Activated CD8-positive, alpha-beta T cell treated with anti-CD3 and anti-CD28 coated beads for 36 hours (primary cell): ENCODE results near the gene EDN2. TPM values are rescaled to one million over a fixed set of nuclear protein-coding genes. Genes with fewer than 3 reads are reported as not detected.

ENCODE experiments used
- ATAC-seq: fragments of 200-7000 bp; cut with Tn5 transposase; one replicate; pipeline ENCODE4 v1.10.0; 2021; ENCODE audit warnings: mild to moderate bottlenecking, moderate library complexity
- CTCF ChIA-PET: fragments of 350-600 bp; sonication (Branson Sonifier 250); formaldehyde crosslinking; loops from one replicate; lab custom pipeline; 2021; ENCODE audit warnings: antibody characterized with exemption; lab: Charles Lee
- POLR2A ChIA-PET: fragments of 350-600 bp; sonication (Branson Sonifier 250); formaldehyde crosslinking; loops from one replicate; lab custom pipeline; 2021; ENCODE audit warnings: antibody characterized with exemption; lab: Charles Lee
- DNase-seq: peaks from one replicate; pipeline ENCODE4 v3.0.0-alpha.2; 2020
- H3K27ac Mint-ChIP-seq: one replicate; pipeline ENCODE4 v1.8.0; 2021; ENCODE audit warnings: mild to moderate bottlenecking, mixed read lengths
- H3K27me3 Mint-ChIP-seq: one replicate; pipeline ENCODE4 v1.8.0; 2021; ENCODE audit warnings: mixed read lengths
- H3K36me3 Mint-ChIP-seq: one replicate; pipeline ENCODE4 v1.8.0; 2021; ENCODE audit warnings: low read depth, mixed read lengths
- H3K4me1 Mint-ChIP-seq: one replicate; pipeline ENCODE4 v1.8.0; 2021; ENCODE audit warnings: low read depth, mixed read lengths
- H3K4me3 Mint-ChIP-seq: one replicate; pipeline ENCODE4 v1.8.0; 2021; ENCODE audit warnings: mild to moderate bottlenecking, moderate library complexity, mixed read lengths
- H3K9me3 Mint-ChIP-seq: one replicate; pipeline ENCODE4 v1.8.0; 2021; ENCODE audit warnings: mixed read lengths
- CTCF ChIP-seq: fragments of 200-600 bp; IDR thresholded peaks from one replicate; pipeline ENCODE4 v1.8.0; 2022; ENCODE audit warnings: antibody characterized with exemption, mild to moderate bottlenecking
- intact Hi-C: fragments of 100-400 bp; cut with micrococcal nuclease; formaldehyde crosslinking; loops from one replicate; pipeline ENCODE4 v1.10.0; 2022
- total RNA-seq, 2 experiments: library from RNA; stranded (reverse); gene quantifications; one replicate each; pipeline ENCODE4 v1.2.3, GENCODE V29; 2021

EDN2 gene
- total RNA-seq, 2 experiments from 2014 or later: not detected

GRCh38 chr1:41523071-41523470 lies 38.6 kb upstream of the EDN2 start:
- intact Hi-C loops: no loop called here
- DNase-seq: no peak
- no peak for ATAC-seq
- H3K4me3 Mint-ChIP-seq: no peak overlapping the region
- POLR2A ChIA-PET: no interaction called here
- peaks cover 29% of the 10 kb centered on the region for H3K36me3 Mint-ChIP-seq
- H3K4me1 Mint-ChIP-seq: no peaks in the 10 kb centered on the region
- H3K27ac Mint-ChIP-seq: no peak overlapping the region
- no peaks in the 10 kb centered on the region for H3K27me3 Mint-ChIP-seq
- TF ChIP-seq CTCF: no peak
- no peaks in the 10 kb centered on the region for H3K9me3 Mint-ChIP-seq
- CTCF ChIA-PET: interaction anchor here (1.9 kb wide), 1 partner anchor 9 kb away, joined by 8 read pairs; no protein-coding TSS in a partner anchor

GRCh38 chr1:41521766-41522165 lies 37.3 kb upstream of the EDN2 start:
- intact Hi-C loops: no loop called here
- CTCF ChIA-PET: no interaction called here

GRCh38 chr1:41520951-41521752 lies 36.7 kb upstream of the EDN2 start:
- no peaks in the 10 kb centered on the region for H3K9me3 Mint-ChIP-seq
- no peak overlapping the region for H3K27ac Mint-ChIP-seq
- H3K4me3 Mint-ChIP-seq: no peak overlapping the region
- no peak for TF ChIP-seq CTCF
- intact Hi-C loops: no loop called here
- ChIA-PET POLR2A (no interaction called here), CTCF (no interaction called here)
- peaks cover 4% of the 10 kb centered on the region for H3K4me1 Mint-ChIP-seq
- DNase-seq (no peak), ATAC-seq (no peak)
- H3K27me3 Mint-ChIP-seq: no peaks in the 10 kb centered on the region
- peaks cover 26% of the 10 kb centered on the region for H3K36me3 Mint-ChIP-seq

More at GRCh38 chr1:41521766-41522165, 37.3 kb upstream of the EDN2 start:
- Mint-ChIP-seq H3K4me1 (peaks cover 4% of the 10 kb centered on the region), H3K4me3 (no peak overlapping the region), H3K9me3 (no peaks in the 10 kb centered on the region), H3K36me3 (peaks cover 29% of the 10 kb centered on the region), H3K27me3 (no peaks in the 10 kb centered on the region), H3K27ac (no peak overlapping the region)
- TF ChIP-seq CTCF: no peak
- POLR2A ChIA-PET: no interaction called here
- DNase-seq (no peak), ATAC-seq (no peak)

- ATAC-seq (no peak), DNase-seq (no peak)
- no peaks in the 10 kb centered on the region for H3K27me3 Mint-ChIP-seq
- TF ChIP-seq CTCF: no peak
- peaks cover 4% of the 10 kb centered on the region for H3K4me1 Mint-ChIP-seq
- H3K9me3 Mint-ChIP-seq: no peaks in the 10 kb centered on the region
- ChIA-PET POLR2A (interaction anchor here (1.0 to 1.2 kb wide), 2 partner anchors 9 to 331 kb away, joined by 3 read pairs; no protein-coding TSS in a partner anchor), CTCF (interaction anchor here (1.0 kb wide), 1 partner anchor 12 kb away, joined by 3 read pairs; no protein-coding TSS in a partner anchor)
- H3K36me3 Mint-ChIP-seq: peaks cover 22% of the 10 kb centered on the region
- intact Hi-C loops: no loop called here
- H3K4me3 Mint-ChIP-seq: no peak overlapping the region
- H3K27ac Mint-ChIP-seq: no peak overlapping the region
These were observed 35.2 kb upstream of the EDN2 start for GRCh38 chr1:41519667-41520066.

- DNase-seq (no peak), ATAC-seq (no peak)
- intact Hi-C loops: no loop called here
- Mint-ChIP-seq H3K27ac (no peak overlapping the region), H3K4me3 (no peak overlapping the region), H3K9me3 (no peaks in the 10 kb centered on the region), H3K27me3 (no peaks in the 10 kb centered on the region), H3K4me1 (peaks cover 4% of the 10 kb centered on the region), H3K36me3 (peaks cover 25% of the 10 kb centered on the region)
- ChIA-PET POLR2A (no interaction called here), CTCF (no interaction called here)
- TF ChIP-seq CTCF: no peak
These were observed 34.0 kb upstream of the EDN2 start for GRCh38 chr1:41518471-41518870.
